ENCODE data around the gene QRFP. TPM values are rescaled to one million over a fixed set of nuclear protein-coding genes. Genes with fewer than 3 reads are reported as not detected.

The QRFP gene
- total RNA-seq, 1 donor from 2014 or later, result not detected

- H3K4me3 Mint-ChIP-seq, result no peak overlapping the region
- ChIA-PET CTCF (no interaction called here), POLR2A (no interaction called here)
- no peak for DNase-seq
- no peak for ATAC-seq (ENCODE audit: low read depth)
- TF ChIP-seq CTCF (IDR thresholded peaks at IDR 0.05), result no peak
- no peaks in the 10 kb centered on the region for H3K36me3 Mint-ChIP-seq (ENCODE audit: low read depth)
- no peaks in the 10 kb centered on the region for H3K9me3 Mint-ChIP-seq
- no peaks in the 10 kb centered on the region for H3K27me3 Mint-ChIP-seq
- no peak overlapping the region for H3K27ac Mint-ChIP-seq
- intact Hi-C loops (cut with micrococcal nuclease), result loop anchor here (2.0 kb wide), 1 partner anchor 13 kb away; the partner anchor contains the start of gene ABL1
- peaks cover 6% of the 10 kb centered on the region for H3K4me1 Mint-ChIP-seq
These were observed 49.0 kb downstream of the QRFP start for GRCh38 chr9:130847306-130848217.

- H3K9me3 Mint-ChIP-seq, result no peaks in the 10 kb centered on the region
- no peak for DNase-seq
- ATAC-seq (ENCODE audit: low read depth), result no peak
- no peaks in the 10 kb centered on the region for H3K27me3 Mint-ChIP-seq
- ChIA-PET CTCF (no interaction called here), POLR2A (no interaction called here)
- H3K27ac Mint-ChIP-seq, result no peak overlapping the region
- no peaks in the 10 kb centered on the region for H3K36me3 Mint-ChIP-seq (ENCODE audit: low read depth)
- intact Hi-C loops (cut with micrococcal nuclease), result no loop called here
- no peak for TF ChIP-seq CTCF (IDR thresholded peaks at IDR 0.05)
- no peak overlapping the region for H3K4me3 Mint-ChIP-seq
- peaks cover 10% of the 10 kb centered on the region for H3K4me1 Mint-ChIP-seq
These were observed 49.9 kb downstream of the QRFP start for GRCh38 chr9:130846487-130847305.

- intact Hi-C loops (cut with micrococcal nuclease), result no loop called here
- ChIA-PET POLR2A (interaction anchor here (0.7 kb wide), 1 partner anchor 856 kb away, joined by 3 read pairs; no protein-coding TSS in a partner anchor), CTCF (no interaction called here)
- H3K9me3 Mint-ChIP-seq, result no peaks in the 10 kb centered on the region
- no peak for DNase-seq
- no peaks in the 10 kb centered on the region for H3K27me3 Mint-ChIP-seq
- H3K4me3 Mint-ChIP-seq, result no peak overlapping the region
- no peak for TF ChIP-seq CTCF (IDR thresholded peaks at IDR 0.05)
- no peak overlapping the region for H3K27ac Mint-ChIP-seq
- no peak for ATAC-seq (ENCODE audit: low read depth)
- H3K4me1 Mint-ChIP-seq, result peaks cover 11% of the 10 kb centered on the region
- no peaks in the 10 kb centered on the region for H3K36me3 Mint-ChIP-seq (ENCODE audit: low read depth)
These were observed 50.6 kb downstream of the QRFP start for GRCh38 chr9:130845901-130846481.

DNA sequence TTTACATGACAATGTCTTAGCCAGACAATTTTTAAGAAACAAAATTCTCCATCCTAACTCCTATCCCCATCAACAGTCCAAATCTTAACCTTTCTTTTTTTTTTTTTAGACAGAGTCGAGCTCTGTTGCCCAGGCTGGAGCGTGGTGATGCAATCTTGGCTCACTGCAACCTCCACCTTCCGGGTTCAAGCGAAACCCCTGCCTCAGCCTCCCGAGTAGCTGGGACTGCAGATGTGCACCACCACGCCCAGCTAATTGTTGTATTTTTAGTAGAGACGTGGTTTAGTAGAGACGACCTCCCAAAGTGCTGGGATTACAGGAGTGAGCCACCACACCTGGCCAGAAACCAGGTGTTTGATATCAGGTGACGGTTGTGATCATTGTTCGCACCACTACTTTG, 51.4 kb downstream of the QRFP start:
- Mint-ChIP-seq H3K4me3 (no peak overlapping the region), H3K4me1 (peaks cover 11% of the 10 kb centered on the region), H3K36me3 (ENCODE audit: low read depth) (no peaks in the 10 kb centered on the region), H3K27me3 (no peaks in the 10 kb centered on the region), H3K27ac (no peak overlapping the region), H3K9me3 (no peaks in the 10 kb centered on the region)
- ChIA-PET CTCF (no interaction called here), POLR2A (no interaction called here)
- DNase-seq, result no peak
- no peak for TF ChIP-seq CTCF (IDR thresholded peaks at IDR 0.05)
- intact Hi-C loops (cut with micrococcal nuclease), result no loop called here
- ATAC-seq (ENCODE audit: low read depth), result no peak

- no peak for ATAC-seq (ENCODE audit: low read depth)
- CTCF ChIA-PET, result no interaction called here
- H3K27me3 Mint-ChIP-seq, result no peaks in the 10 kb centered on the region
- intact Hi-C loops (cut with micrococcal nuclease), result no loop called here
- no peak overlapping the region for H3K4me3 Mint-ChIP-seq
- H3K36me3 Mint-ChIP-seq (ENCODE audit: low read depth), result no peaks in the 10 kb centered on the region
- H3K9me3 Mint-ChIP-seq, result no peaks in the 10 kb centered on the region
- no peak for DNase-seq
- peaks cover 15% of the 10 kb centered on the region for H3K4me1 Mint-ChIP-seq
- no peak for TF ChIP-seq CTCF (IDR thresholded peaks at IDR 0.05)
- H3K27ac Mint-ChIP-seq, result no peak overlapping the region
- POLR2A ChIA-PET, result interaction anchor here (0.7 kb wide), 1 partner anchor 114 kb away, joined by 3 read pairs; no protein-coding TSS in a partner anchor
These were observed 52.6 kb downstream of the QRFP start for GRCh38 chr9:130844044-130844451.
